ENCODE data around the gene ATP6V1A. TPM values are rescaled to one million over a fixed set of nuclear protein-coding genes. Genes with fewer than 3 reads are reported as not detected.

ATP6V1A gene
- total RNA-seq, 1 donor from 2014 or later = 55.5 TPM

DNA sequence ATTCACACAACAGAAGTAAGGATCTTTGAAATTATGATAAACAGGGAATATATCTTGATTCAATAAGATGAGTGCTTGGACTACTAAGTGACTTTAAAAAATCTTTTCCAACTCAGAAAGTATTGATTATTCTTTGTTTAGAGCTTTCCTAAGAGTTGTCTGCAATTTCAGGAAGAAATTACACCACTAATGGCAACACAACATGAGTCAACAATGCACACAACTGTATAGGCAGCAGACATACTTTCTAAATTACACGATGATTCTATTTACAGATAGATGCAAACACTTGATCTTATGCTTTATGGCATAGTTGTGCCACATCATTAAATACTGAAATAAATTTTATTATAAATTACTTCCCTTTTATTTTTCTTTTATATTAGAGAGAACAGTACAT, 5.2 kb upstream of the ATP6V1A start:
- TF ChIP-seq, protein P1, sequence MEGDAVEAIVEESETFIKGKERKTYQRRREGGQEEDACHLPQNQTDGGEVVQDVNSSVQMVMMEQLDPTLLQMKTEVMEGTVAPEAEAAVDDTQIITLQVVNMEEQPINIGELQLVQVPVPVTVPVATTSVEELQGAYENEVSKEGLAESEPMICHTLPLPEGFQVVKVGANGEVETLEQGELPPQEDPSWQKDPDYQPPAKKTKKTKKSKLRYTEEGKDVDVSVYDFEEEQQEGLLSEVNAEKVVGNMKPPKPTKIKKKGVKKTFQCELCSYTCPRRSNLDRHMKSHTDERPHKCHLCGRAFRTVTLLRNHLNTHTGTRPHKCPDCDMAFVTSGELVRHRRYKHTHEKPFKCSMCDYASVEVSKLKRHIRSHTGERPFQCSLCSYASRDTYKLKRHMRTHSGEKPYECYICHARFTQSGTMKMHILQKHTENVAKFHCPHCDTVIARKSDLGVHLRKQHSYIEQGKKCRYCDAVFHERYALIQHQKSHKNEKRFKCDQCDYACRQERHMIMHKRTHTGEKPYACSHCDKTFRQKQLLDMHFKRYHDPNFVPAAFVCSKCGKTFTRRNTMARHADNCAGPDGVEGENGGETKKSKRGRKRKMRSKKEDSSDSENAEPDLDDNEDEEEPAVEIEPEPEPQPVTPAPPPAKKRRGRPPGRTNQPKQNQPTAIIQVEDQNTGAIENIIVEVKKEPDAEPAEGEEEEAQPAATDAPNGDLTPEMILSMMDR (IDR thresholded peaks at IDR 0.05; ENCODE audit: insufficient read depth, low read length, severe bottlenecking) = no peak
- Histone ChIP-seq H3K36me3 (ENCODE audit: control insufficient read depth, insufficient read depth, low read length) (no peaks in the 10 kb centered on the region), H3K4me3 (ENCODE audit: low read depth, low read length) (no peak overlapping the region), H3K27me3 (ENCODE audit: control insufficient read depth, insufficient read depth, low read length) (no peaks in the 10 kb centered on the region)
- DNase-seq (ENCODE audit: low read depth) (peak; percentile 58), FAIRE-seq (no peak)

DNA sequence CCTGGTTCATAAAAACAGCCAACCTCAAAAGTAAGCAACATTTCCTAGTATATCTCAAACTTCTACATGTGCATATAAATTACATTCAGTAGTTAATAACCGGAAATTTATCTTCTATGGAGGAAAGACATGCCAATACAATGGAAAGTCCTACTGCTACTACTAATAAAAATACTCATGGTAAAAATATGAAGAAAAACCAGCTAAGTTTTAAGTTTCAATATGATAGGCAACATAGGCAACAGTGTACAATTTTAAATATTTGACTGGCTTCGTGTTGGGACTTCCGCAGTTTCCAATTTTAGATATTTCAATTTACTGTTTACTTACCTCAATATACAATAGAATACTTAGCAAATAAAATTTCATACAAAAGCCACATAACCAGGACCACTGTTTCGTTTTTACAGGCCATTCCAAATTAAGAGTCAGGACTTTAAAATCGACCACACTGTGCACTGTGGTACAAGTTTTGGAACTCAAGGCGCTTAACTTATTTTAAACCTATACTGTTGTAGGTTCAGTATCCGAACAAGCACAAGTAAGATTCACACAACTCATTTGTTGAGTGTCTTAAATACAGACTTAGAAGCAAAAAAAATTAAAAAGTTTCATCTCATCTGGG, 3.7 kb upstream of the ATP6V1A start:
- no peaks in the 10 kb centered on the region for H3K36me3 ChIP-seq (ENCODE audit: control insufficient read depth, insufficient read depth, low read length)
- H3K4me3 ChIP-seq (ENCODE audit: low read depth, low read length) = no peak overlapping the region
- no peaks in the 10 kb centered on the region for H3K27me3 ChIP-seq (ENCODE audit: control insufficient read depth, insufficient read depth, low read length)
- TF ChIP-seq, protein P1 (IDR thresholded peaks at IDR 0.05; ENCODE audit: insufficient read depth, low read length, severe bottlenecking) = no peak
- peak; percentile 30 for DNase-seq (ENCODE audit: low read depth)
- FAIRE-seq = no peak

DNA sequence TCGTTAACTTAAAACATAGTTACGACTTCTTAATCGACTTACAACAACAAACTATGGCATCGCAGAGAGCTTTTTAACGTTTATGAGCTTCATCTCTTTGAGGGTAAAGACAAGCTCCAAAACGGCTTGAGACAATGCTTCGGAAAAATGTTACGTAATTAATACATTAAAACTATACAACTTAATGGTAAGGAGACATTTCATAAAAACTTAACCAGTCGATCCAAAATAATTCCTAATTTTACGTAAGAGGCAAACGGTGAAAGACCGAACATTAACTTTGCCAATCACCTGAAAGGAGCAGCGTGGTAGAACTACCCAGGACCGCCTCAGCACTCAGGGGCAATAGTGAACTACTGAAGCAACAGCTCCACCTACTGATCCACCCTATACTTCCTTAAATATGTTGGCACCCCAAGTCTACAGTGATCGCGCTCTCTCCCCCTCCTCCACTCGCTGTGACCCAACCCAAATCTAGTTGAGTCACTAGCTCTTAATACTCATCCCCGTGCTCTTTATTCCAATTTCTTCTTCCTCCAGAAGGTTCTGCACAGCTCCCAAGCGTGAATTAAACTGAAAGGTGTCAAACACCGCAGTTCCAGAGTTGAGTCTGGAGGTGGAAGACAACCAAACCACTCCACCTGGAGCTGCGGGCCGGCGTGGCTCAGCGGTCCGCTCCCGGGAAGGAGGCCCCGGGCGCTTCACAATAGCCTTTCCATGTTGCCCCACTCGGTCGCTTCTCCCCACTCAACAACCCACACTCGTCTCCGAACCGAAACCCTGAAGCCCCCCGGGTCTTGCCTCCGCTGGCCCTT, 1.7 kb upstream of the ATP6V1A start:
- Histone ChIP-seq H3K4me3 (ENCODE audit: low read depth, low read length) (peak overlapping the region; percentile 68), H3K27me3 (ENCODE audit: control insufficient read depth, insufficient read depth, low read length) (no peaks in the 10 kb centered on the region), H3K36me3 (ENCODE audit: control insufficient read depth, insufficient read depth, low read length) (no peaks in the 10 kb centered on the region)
- no peak for FAIRE-seq
- peak; percentile 96 for DNase-seq (ENCODE audit: low read depth)
- TF ChIP-seq, protein P1 (IDR thresholded peaks at IDR 0.05; ENCODE audit: insufficient read depth, low read length, severe bottlenecking) = peak; percentile 79

DNA sequence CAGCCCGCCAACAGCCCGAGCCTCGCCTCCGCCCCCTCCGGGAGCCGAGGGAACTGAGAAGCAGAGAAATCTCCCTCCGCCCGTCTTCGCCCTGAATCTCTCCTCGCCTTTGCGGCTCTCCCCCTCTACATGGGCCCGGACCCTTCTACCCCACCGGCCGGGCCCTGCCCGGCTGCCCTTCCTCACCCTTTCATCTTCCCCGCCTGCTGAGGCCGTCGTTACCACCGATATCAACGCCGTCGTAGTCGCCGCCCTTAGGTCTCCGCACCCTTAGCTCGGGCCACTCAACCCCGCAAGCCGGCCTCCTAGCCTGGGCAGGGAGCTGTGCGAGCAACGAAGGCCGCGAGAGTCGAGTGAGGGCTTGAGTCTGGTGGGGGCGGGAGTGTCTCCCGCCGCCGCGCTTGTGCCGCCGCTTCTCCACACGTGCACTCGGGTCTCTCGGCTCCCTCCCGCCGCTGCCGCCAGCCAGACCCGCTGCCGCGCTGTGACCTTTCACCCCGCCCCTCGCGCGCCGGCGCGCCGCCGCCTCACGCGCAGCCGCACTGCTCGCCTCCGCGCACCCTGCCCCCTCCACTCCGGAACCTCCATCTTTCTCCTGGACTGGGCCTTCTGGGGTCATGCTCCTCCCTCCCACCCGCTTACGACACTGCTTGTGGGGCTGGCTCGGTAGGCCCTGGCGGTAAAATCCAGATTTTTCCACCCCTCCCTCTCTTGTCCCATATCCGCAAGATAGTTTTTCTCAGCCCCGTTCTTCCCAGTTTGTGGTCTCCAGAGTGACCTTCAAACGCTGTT, 883 bp upstream of the ATP6V1A start, which contains the start of gene NAA50:
NAA50 (minus strand) TSS at position 494 of the 792 bp plus-strand sequence; CDS start at position 194, 300 bp downstream.
- no peak for FAIRE-seq

GRCh38 chr3:113747283-113748046, 630 bp downstream of the ATP6V1A start:
- DNase-seq (ENCODE audit: low read depth) = peak; percentile 42

More for the DNA sequence above, 883 bp upstream of the ATP6V1A start, which contains the start of gene NAA50:
- Histone ChIP-seq H3K36me3 (ENCODE audit: control insufficient read depth, insufficient read depth, low read length) (no peaks in the 10 kb centered on the region), H3K27me3 (ENCODE audit: control insufficient read depth, insufficient read depth, low read length) (no peaks in the 10 kb centered on the region), H3K4me3 (ENCODE audit: low read depth, low read length) (peak within 1 kb of the TSS; percentile 68)
- peak; percentile 74 for DNase-seq (ENCODE audit: low read depth)
- TF ChIP-seq, protein P1 (IDR thresholded peaks at IDR 0.05; ENCODE audit: insufficient read depth, low read length, severe bottlenecking) = peak; percentile 66

More at GRCh38 chr3:113747283-113748046, 630 bp downstream of the ATP6V1A start:
- Histone ChIP-seq H3K36me3 (ENCODE audit: control insufficient read depth, insufficient read depth, low read length) (no peaks in the 10 kb centered on the region), H3K27me3 (ENCODE audit: control insufficient read depth, insufficient read depth, low read length) (no peaks in the 10 kb centered on the region), H3K4me3 (ENCODE audit: low read depth, low read length) (peak overlapping the region; percentile 68)
- TF ChIP-seq, protein P1 (IDR thresholded peaks at IDR 0.05; ENCODE audit: insufficient read depth, low read length, severe bottlenecking) = no peak
- FAIRE-seq = no peak
